ENCODE data around the gene SLC36A1. TPM values are rescaled to one million over a fixed set of nuclear protein-coding genes. Genes with fewer than 3 reads are reported as not detected.
"Not testable (repeated sequence)": the region's sequence is repeated elsewhere in the genome, so short reads cannot be mapped to it uniquely, and the experiment has no call there.

The SLC36A1 gene
- polyA plus RNA-seq, 2 donors: 2.2 to 2.4 TPM

- H3K4me1 ChIP-seq (ENCODE audit: control insufficient read depth in 2 of 2, insufficient read depth in 2 of 2, low read length in 1 of 2): no peaks in the 10 kb centered on the region
- 73 to 77% methylated on average over 14 of the region's 14 CpGs for WGBS, 2 donors
Measured at GRCh38 chr5:151496041-151496484, 48.7 kb downstream of the SLC36A1 start.

GRCh38 chr5:151497391-151498002, 50.1 kb downstream of the SLC36A1 start:
- H3K4me1 ChIP-seq (ENCODE audit: control insufficient read depth in 2 of 2, insufficient read depth in 2 of 2, low read length in 1 of 2): no peaks in the 10 kb centered on the region
- WGBS, 2 donors: 60 to 73% methylated on average over 3 of the region's 3 CpGs
- no peaks in the 10 kb centered on the region for H3K36me3 ChIP-seq (ENCODE audit: control insufficient read depth in 2 of 2, insufficient read depth in 2 of 2, low read length in 1 of 2)
- H3K4me3 ChIP-seq (ENCODE audit: low read depth in 1 of 2, low read length in 2 of 2): no peak overlapping the region
- H3K27ac ChIP-seq (ENCODE audit: low read depth in 2 of 2, low read length in 1 of 2): no peak overlapping the region
- no peaks in the 10 kb centered on the region for H3K9me3 ChIP-seq (ENCODE audit: control insufficient read depth in 2 of 2, insufficient read depth in 1 of 2, low read depth in 1 of 2, low read length in 1 of 2)
- H3K27me3 ChIP-seq (ENCODE audit: control insufficient read depth in 1 of 2, insufficient read depth in 2 of 2, low read length in 2 of 2): no peaks in the 10 kb centered on the region

More at GRCh38 chr5:151496041-151496484, 48.7 kb downstream of the SLC36A1 start:
- H3K27me3 ChIP-seq (ENCODE audit: control insufficient read depth in 1 of 2, insufficient read depth in 2 of 2, low read length in 2 of 2): no peaks in the 10 kb centered on the region
- no peak overlapping the region for H3K27ac ChIP-seq (ENCODE audit: low read depth in 2 of 2, low read length in 1 of 2)
- no peak overlapping the region for H3K4me3 ChIP-seq (ENCODE audit: low read depth in 1 of 2, low read length in 2 of 2)
- H3K36me3 ChIP-seq (ENCODE audit: control insufficient read depth in 2 of 2, insufficient read depth in 2 of 2, low read length in 1 of 2): peaks cover 0 to 3% of the 10 kb centered on the region in 2 donors
- no peaks in the 10 kb centered on the region for H3K9me3 ChIP-seq (ENCODE audit: control insufficient read depth in 2 of 2, insufficient read depth in 1 of 2, low read depth in 1 of 2, low read length in 1 of 2)

GRCh38 chr5:151498395-151499155, 51.2 kb downstream of the SLC36A1 start:
- H3K9me3 ChIP-seq (ENCODE audit: control insufficient read depth in 2 of 2, insufficient read depth in 1 of 2, low read depth in 1 of 2, low read length in 1 of 2): no peaks in the 10 kb centered on the region
- H3K36me3 ChIP-seq (ENCODE audit: control insufficient read depth in 2 of 2, insufficient read depth in 2 of 2, low read length in 1 of 2): no peaks in the 10 kb centered on the region
- no peak overlapping the region for H3K4me3 ChIP-seq (ENCODE audit: low read depth in 1 of 2, low read length in 2 of 2)
- no peak overlapping the region for H3K27ac ChIP-seq (ENCODE audit: low read depth in 2 of 2, low read length in 1 of 2)
- H3K27me3 ChIP-seq (ENCODE audit: control insufficient read depth in 1 of 2, insufficient read depth in 2 of 2, low read length in 2 of 2): no peaks in the 10 kb centered on the region
- H3K4me1 ChIP-seq (ENCODE audit: control insufficient read depth in 2 of 2, insufficient read depth in 2 of 2, low read length in 1 of 2): no peaks in the 10 kb centered on the region
- 85 to 87% methylated on average over 8 of the region's 8 CpGs for WGBS, 2 donors

DNA sequence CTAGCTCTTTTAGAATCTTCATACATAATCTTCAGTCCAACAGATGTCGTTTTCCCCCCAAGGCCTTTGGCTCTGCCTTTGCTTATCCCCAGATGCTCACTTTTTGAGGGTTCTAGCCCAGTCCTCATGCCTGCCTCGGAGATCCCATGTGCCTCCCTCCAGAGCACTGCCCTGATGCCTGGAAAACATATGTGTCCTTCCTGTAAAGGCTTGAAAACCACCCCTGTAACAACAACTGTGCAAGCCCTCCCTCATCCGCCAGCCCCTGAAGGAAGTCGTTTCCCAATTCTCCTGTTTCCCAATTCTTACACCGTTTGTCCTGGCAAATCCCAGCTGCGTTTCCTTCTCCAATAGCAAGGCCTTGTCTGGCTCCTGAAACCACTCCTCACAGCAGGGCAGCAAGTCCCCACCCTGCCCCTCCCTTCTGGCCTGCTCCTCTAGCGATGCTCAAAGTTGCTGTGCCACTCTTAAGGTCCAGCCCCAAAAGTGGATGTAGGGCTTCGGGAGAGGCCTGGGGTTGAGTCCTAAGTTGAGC, 52.2 kb downstream of the SLC36A1 start:
- no peak overlapping the region for H3K4me3 ChIP-seq (ENCODE audit: low read depth in 1 of 2, low read length in 2 of 2)
- WGBS, 2 donors: 63 to 80% methylated on average over 8 of the region's 8 CpGs
- H3K9me3 ChIP-seq (ENCODE audit: control insufficient read depth in 2 of 2, insufficient read depth in 1 of 2, low read depth in 1 of 2, low read length in 1 of 2): no peaks in the 10 kb centered on the region
- no peaks in the 10 kb centered on the region for H3K4me1 ChIP-seq (ENCODE audit: control insufficient read depth in 2 of 2, insufficient read depth in 2 of 2, low read length in 1 of 2)
- H3K36me3 ChIP-seq (ENCODE audit: control insufficient read depth in 2 of 2, insufficient read depth in 2 of 2, low read length in 1 of 2): peaks cover 0 to 4% of the 10 kb centered on the region in 2 donors
- H3K27ac ChIP-seq (ENCODE audit: low read depth in 2 of 2, low read length in 1 of 2): no peak overlapping the region
- no peaks in the 10 kb centered on the region for H3K27me3 ChIP-seq (ENCODE audit: control insufficient read depth in 1 of 2, insufficient read depth in 2 of 2, low read length in 2 of 2)

- no peaks in the 10 kb centered on the region for H3K4me1 ChIP-seq (ENCODE audit: control insufficient read depth in 2 of 2, insufficient read depth in 2 of 2, low read length in 1 of 2)
- no peaks in the 10 kb centered on the region for H3K9me3 ChIP-seq (ENCODE audit: control insufficient read depth in 2 of 2, insufficient read depth in 1 of 2, low read depth in 1 of 2, low read length in 1 of 2)
- H3K27ac ChIP-seq (ENCODE audit: low read depth in 2 of 2, low read length in 1 of 2): peak overlapping the region; percentile 51 to 88
- H3K27me3 ChIP-seq (ENCODE audit: control insufficient read depth in 1 of 2, insufficient read depth in 2 of 2, low read length in 2 of 2): no peaks in the 10 kb centered on the region
- 67 to 81% methylated on average over 4 of the region's 4 CpGs for WGBS, 2 donors
- H3K36me3 ChIP-seq (ENCODE audit: control insufficient read depth in 2 of 2, insufficient read depth in 2 of 2, low read length in 1 of 2): peaks cover 0 to 38% of the 10 kb centered on the region in 2 donors
- H3K4me3 ChIP-seq (ENCODE audit: low read depth in 1 of 2, low read length in 2 of 2): no peak overlapping the region
Measured at GRCh38 chr5:151504006-151504405, 56.6 kb downstream of the SLC36A1 start.

GRCh38 chr5:151508308-151508707, 60.9 kb downstream of the SLC36A1 start:
- H3K27me3 ChIP-seq (ENCODE audit: control insufficient read depth in 1 of 2, insufficient read depth in 2 of 2, low read length in 2 of 2); H3K4me1 ChIP-seq (ENCODE audit: control insufficient read depth in 2 of 2, insufficient read depth in 2 of 2, low read length in 1 of 2); H3K4me3 ChIP-seq (ENCODE audit: low read depth in 1 of 2, low read length in 2 of 2); H3K9me3 ChIP-seq (ENCODE audit: control insufficient read depth in 2 of 2, insufficient read depth in 1 of 2, low read depth in 1 of 2, low read length in 1 of 2): not testable (repeated sequence)
- 79 to 80% methylated on average over 10 of the region's 10 CpGs for WGBS, 2 donors
- peak overlapping the region in 1 of 2 donors; percentile 57 for H3K27ac ChIP-seq (ENCODE audit: low read depth in 2 of 2, low read length in 1 of 2)
- peaks cover 0 to 69% of the 10 kb centered on the region in 2 donors for H3K36me3 ChIP-seq (ENCODE audit: control insufficient read depth in 2 of 2, insufficient read depth in 2 of 2, low read length in 1 of 2)

GRCh38 chr5:151509231-151509630, 61.8 kb downstream of the SLC36A1 start:
- H3K27ac ChIP-seq (ENCODE audit: low read depth in 2 of 2, low read length in 1 of 2): peak overlapping the region in 1 of 2 donors; percentile 86
- no peak overlapping the region for H3K4me3 ChIP-seq (ENCODE audit: low read depth in 1 of 2, low read length in 2 of 2)
- no peaks in the 10 kb centered on the region for H3K27me3 ChIP-seq (ENCODE audit: control insufficient read depth in 1 of 2, insufficient read depth in 2 of 2, low read length in 2 of 2)
- WGBS, 2 donors: 73 to 85% methylated on average over 5 of the region's 5 CpGs
- no peaks in the 10 kb centered on the region for H3K4me1 ChIP-seq (ENCODE audit: control insufficient read depth in 2 of 2, insufficient read depth in 2 of 2, low read length in 1 of 2)
- peaks cover 0 to 66% of the 10 kb centered on the region in 2 donors for H3K36me3 ChIP-seq (ENCODE audit: control insufficient read depth in 2 of 2, insufficient read depth in 2 of 2, low read length in 1 of 2)
- H3K9me3 ChIP-seq (ENCODE audit: control insufficient read depth in 2 of 2, insufficient read depth in 1 of 2, low read depth in 1 of 2, low read length in 1 of 2): no peaks in the 10 kb centered on the region

- WGBS, 2 donors: 98 to 100% methylated on average over 3 of the region's 3 CpGs
- Histone ChIP-seq H3K9me3 (ENCODE audit: control insufficient read depth in 2 of 2, insufficient read depth in 1 of 2, low read depth in 1 of 2, low read length in 1 of 2) (no peaks in the 10 kb centered on the region), H3K36me3 (ENCODE audit: control insufficient read depth in 2 of 2, insufficient read depth in 2 of 2, low read length in 1 of 2) (peaks cover 0 to 66% of the 10 kb centered on the region in 2 donors), H3K27ac (ENCODE audit: low read depth in 2 of 2, low read length in 1 of 2) (peak overlapping the region in 1 of 2 donors; percentile 67), H3K27me3 (ENCODE audit: control insufficient read depth in 1 of 2, insufficient read depth in 2 of 2, low read length in 2 of 2) (no peaks in the 10 kb centered on the region), H3K4me1 (ENCODE audit: control insufficient read depth in 2 of 2, insufficient read depth in 2 of 2, low read length in 1 of 2) (no peaks in the 10 kb centered on the region), H3K4me3 (ENCODE audit: low read depth in 1 of 2, low read length in 2 of 2) (no peak overlapping the region)
Measured at GRCh38 chr5:151509836-151510235, 62.4 kb downstream of the SLC36A1 start.

DNA sequence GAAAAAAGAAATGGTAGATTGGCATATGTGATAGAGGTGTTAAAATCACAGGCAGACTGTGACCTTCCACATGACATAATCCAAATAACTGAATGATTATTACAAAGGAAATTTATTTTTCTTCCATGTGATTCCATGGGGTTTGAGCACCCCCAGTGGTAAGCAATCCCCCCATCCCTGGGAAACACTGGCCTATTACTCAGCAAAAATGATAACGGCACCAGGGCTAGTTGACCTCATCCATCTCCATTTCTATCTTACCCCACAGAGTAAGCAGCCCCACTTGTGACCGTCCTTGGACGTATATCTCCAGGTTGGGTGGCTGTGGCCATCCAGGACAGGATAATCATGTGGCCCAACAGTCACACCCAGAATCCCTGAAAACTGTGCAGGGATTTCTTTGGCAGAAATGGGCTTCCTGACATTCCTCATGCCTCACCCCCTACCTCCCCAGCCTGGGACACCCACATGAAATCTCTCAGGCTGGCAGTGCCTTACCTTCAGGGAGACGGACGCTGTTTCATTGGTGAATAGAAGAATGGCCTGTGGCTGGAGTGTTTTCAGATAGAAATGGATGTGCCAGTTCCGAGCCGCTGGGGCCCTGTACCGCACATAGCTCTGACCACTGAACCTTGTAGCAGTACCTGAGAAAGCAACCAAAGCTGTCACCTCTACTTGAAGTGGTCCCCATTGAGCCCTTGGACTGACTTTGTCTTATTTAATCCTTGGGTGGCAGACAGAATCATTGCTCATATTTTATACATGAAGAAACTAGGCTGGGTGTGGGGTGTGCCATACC, 69.9 kb downstream of the SLC36A1 start:
- WGBS, 2 donors: 93 to 94% methylated on average over 8 of the region's 8 CpGs
- Histone ChIP-seq H3K36me3 (ENCODE audit: control insufficient read depth in 2 of 2, insufficient read depth in 2 of 2, low read length in 1 of 2) (peaks cover 0 to 29% of the 10 kb centered on the region in 2 donors), H3K9me3 (ENCODE audit: control insufficient read depth in 2 of 2, insufficient read depth in 1 of 2, low read depth in 1 of 2, low read length in 1 of 2) (no peaks in the 10 kb centered on the region), H3K4me3 (ENCODE audit: low read depth in 1 of 2, low read length in 2 of 2) (no peak overlapping the region), H3K27ac (ENCODE audit: low read depth in 2 of 2, low read length in 1 of 2) (no peak overlapping the region), H3K27me3 (ENCODE audit: control insufficient read depth in 1 of 2, insufficient read depth in 2 of 2, low read length in 2 of 2) (no peaks in the 10 kb centered on the region), H3K4me1 (ENCODE audit: control insufficient read depth in 2 of 2, insufficient read depth in 2 of 2, low read length in 1 of 2) (no peaks in the 10 kb centered on the region)

Measured in esophagus (tissue), 2 donors.